Trophoblast cell (in vitro differentiated cells and primary cell): ENCODE data around the gene ZFAND2B.

Experiments used
- DNase-seq, 2 donors: peaks; one replicate each; pipeline ENCODE4 v3.0.0-alpha.2; 2016
- H2AFZ ChIP-seq: 2 replicates; pipeline ENCODE4 v1.6.1; 2013; ENCODE audit warnings: low read length, moderate library complexity, mild to moderate bottlenecking; ENCODE audit not compliant: insufficient read depth, poor library complexity
- H2AK5ac ChIP-seq: 2 replicates; pipeline ENCODE4 v1.6.1; 2013; ENCODE audit warnings: mild to moderate bottlenecking, low read length
- H2BK120ac ChIP-seq: 2 replicates; pipeline ENCODE4 v1.6.1; 2013; ENCODE audit warnings: low read length, mild to moderate bottlenecking, moderate library complexity; ENCODE audit not compliant: insufficient read depth, poor library complexity
- H2BK12ac ChIP-seq: 2 replicates; pipeline ENCODE4 v1.6.1; 2013; ENCODE audit warnings: mild to moderate bottlenecking, low read length, moderate library complexity
- H2BK5ac ChIP-seq: 2 replicates; pipeline ENCODE4 v1.6.1; 2013; ENCODE audit warnings: low read length, low read depth, moderate library complexity, mild to moderate bottlenecking; ENCODE audit not compliant: poor library complexity
- H3K14ac ChIP-seq: 2 replicates; pipeline ENCODE4 v1.6.1; 2013; ENCODE audit warnings: mild to moderate bottlenecking, low read length
- H3K18ac ChIP-seq: 2 replicates; pipeline ENCODE4 v1.6.1; 2013; ENCODE audit warnings: mild to moderate bottlenecking, low read length
- H3K23ac ChIP-seq: 2 replicates; pipeline ENCODE4 v1.6.1; 2013; ENCODE audit warnings: low read length
- H3K27ac ChIP-seq: 2 replicates; pipeline ENCODE4 v1.5.1; 2013; ENCODE audit warnings: low read depth, mild to moderate bottlenecking, inconsistent platforms, low read length, moderate library complexity
- H3K27me3 ChIP-seq: 2 replicates; pipeline ENCODE4 v1.6.1; 2013; ENCODE audit warnings: inconsistent platforms, mild to moderate bottlenecking, low read length, moderate library complexity; ENCODE audit not compliant: insufficient read depth
- H3K36me3 ChIP-seq, 2 experiments: 1 replicate in 1 of 2; 2 replicates in 1 of 2; pipeline ENCODE4 v1.6.1; 2013; ENCODE audit warnings: low read length in 2 of 2, mild to moderate bottlenecking in 2 of 2, moderate library complexity in 1 of 2; ENCODE audit not compliant: insufficient read depth in 2 of 2, control insufficient read depth in 1 of 2
- H3K4ac ChIP-seq: 2 replicates; pipeline ENCODE4 v1.6.1; 2013; ENCODE audit warnings: low read depth, mild to moderate bottlenecking, low read length, moderate library complexity
- H3K4me1 ChIP-seq, 2 experiments: 1 replicate in 1 of 2; 2 replicates in 1 of 2; pipeline ENCODE4 v1.6.1; 2013; ENCODE audit warnings: low read length in 2 of 2, mild to moderate bottlenecking in 2 of 2, moderate library complexity in 1 of 2; ENCODE audit not compliant: insufficient read depth in 2 of 2, control insufficient read depth in 1 of 2
- H3K4me2 ChIP-seq: 2 replicates; pipeline ENCODE4 v1.6.1; 2013; ENCODE audit warnings: inconsistent platforms, mild to moderate bottlenecking, low read length, moderate library complexity
- H3K4me3 ChIP-seq: 2 replicates; pipeline ENCODE4 v1.5.1; 2013; ENCODE audit warnings: mild to moderate bottlenecking, low read depth, low read length, inconsistent platforms
- H3K79me1 ChIP-seq: one replicate; pipeline ENCODE4 v1.6.1; 2013; ENCODE audit warnings: low read length
- H3K79me2 ChIP-seq: 2 replicates; pipeline ENCODE4 v1.6.1; 2013; ENCODE audit warnings: low read length, mild to moderate bottlenecking; ENCODE audit not compliant: control insufficient read depth, insufficient read depth, poor library complexity
- H3K9ac ChIP-seq: 2 replicates; pipeline ENCODE4 v1.6.1; 2013; ENCODE audit warnings: mild to moderate bottlenecking, low read length
- H3K9me3 ChIP-seq: 2 replicates; pipeline ENCODE4 v1.6.1; 2013; ENCODE audit warnings: low read depth, mild to moderate bottlenecking, control low read depth, inconsistent platforms, low read length; ENCODE audit not compliant: insufficient read depth
- H4K12ac ChIP-seq: 2 replicates; pipeline ENCODE4 v1.6.1; 2013; ENCODE audit warnings: low read depth, mild to moderate bottlenecking, low read length, moderate library complexity
- H4K8ac ChIP-seq: 2 replicates; pipeline ENCODE4 v1.6.1; 2013; ENCODE audit warnings: low read depth, mild to moderate bottlenecking, low read length, moderate library complexity
- H4K91ac ChIP-seq: one replicate; pipeline ENCODE4 v1.6.1; 2013; ENCODE audit warnings: low read depth, mild to moderate bottlenecking, low read length, moderate library complexity
- WGBS: extraction: QIAGEN DNeasy Blood & Tissue Kit; methylation state at CpG from one replicate; pipeline ENCODE4 v1.1.7; 2013; ENCODE audit warnings: missing lambda C conversion rate; ENCODE audit not compliant: insufficient read length, insufficient coverage; ENCODE audit errors: extremely low coverage; 5-methylcytosine and 5-hydroxymethylcytosine counted together

The ZFAND2B gene

DNA sequence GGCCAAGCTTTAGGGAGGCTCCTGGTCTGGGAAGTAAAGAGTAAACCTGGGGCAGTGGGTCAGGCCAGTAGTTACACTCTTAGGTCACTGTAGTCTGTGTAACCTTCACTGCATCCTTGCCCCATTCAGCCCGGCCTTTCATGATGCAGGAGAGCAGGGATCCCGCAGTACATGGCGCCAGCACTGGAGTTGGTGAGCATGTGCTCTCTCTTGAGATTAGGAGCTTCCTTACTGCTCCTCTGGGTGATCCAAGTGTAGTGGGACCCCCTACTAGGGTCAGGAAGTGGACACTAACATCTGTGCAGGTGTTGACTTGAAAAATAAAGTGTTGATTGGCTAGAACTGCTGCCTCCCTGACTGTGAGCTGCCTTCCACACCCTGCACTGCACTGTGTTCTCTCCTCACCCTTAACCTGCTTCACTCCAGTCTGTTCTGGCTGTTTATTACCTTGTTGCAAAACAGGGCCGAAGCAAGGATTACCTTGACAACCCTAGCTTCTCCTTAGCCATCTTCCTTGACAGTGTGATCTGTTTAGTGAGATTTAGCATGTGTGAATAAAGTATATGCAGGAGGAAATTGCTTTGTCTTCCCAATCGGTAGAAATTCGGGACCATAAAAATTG lies 23.3 kb upstream of the ZFAND2B start:
- Histone ChIP-seq H3K9me3 (no peaks in the 10 kb centered on the region), H2BK12ac (no peak overlapping the region), H2AFZ (no peak overlapping the region), H3K4ac (no peak overlapping the region), H3K27ac (no peak overlapping the region), H4K12ac (no peak overlapping the region), H2BK120ac (no peak overlapping the region), H3K9ac (no peak overlapping the region), H3K14ac (no peak overlapping the region), H3K79me2 (peaks cover 4% of the 10 kb centered on the region), H4K8ac (no peak overlapping the region), H3K23ac (no peak overlapping the region), H3K18ac (no peak overlapping the region), H3K4me2 (no peak overlapping the region), H3K27me3 (no peaks in the 10 kb centered on the region), H4K91ac (no peak overlapping the region), H2BK5ac (no peak overlapping the region), H3K4me3 (no peak overlapping the region), H3K79me1 (peaks cover 2% of the 10 kb centered on the region), H3K36me3 (peaks cover 38 to 47% of the 10 kb centered on the region in 2 experiments), H3K4me1 (peaks cover 3 to 6% of the 10 kb centered on the region in 2 experiments), H2AK5ac (no peak overlapping the region)
- WGBS = no CpG with 5 or more reads among the region's 6 CpGs
- no peak for DNase-seq

DNA sequence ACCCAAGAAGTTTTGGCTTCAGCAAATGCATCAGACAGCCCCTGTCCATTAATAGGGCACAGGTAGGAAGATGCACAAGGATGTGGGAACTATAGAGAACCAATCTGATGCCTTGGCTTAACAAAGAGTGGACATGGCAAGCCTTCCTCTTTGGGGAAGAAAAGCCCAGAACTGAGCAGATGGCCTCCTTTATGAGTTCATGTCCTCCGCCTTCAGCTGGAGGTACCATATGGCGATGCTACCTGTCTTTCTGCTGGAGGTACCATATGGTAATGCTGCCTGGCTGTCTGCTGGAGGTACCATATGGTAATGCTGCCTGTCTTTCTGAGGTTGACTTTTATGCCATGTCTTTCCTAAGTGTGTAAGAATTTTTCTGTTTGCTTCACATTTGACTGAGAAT lies 22.5 kb upstream of the ZFAND2B start:
- no peaks in the 10 kb centered on the region for H3K79me2 ChIP-seq
- H4K8ac ChIP-seq = no peak overlapping the region
- H3K4me1 ChIP-seq = no peaks in the 10 kb centered on the region
- no peak overlapping the region for H2BK5ac ChIP-seq
- no peak overlapping the region for H2BK120ac ChIP-seq
- H4K12ac ChIP-seq = no peak overlapping the region
- no peaks in the 10 kb centered on the region for H3K9me3 ChIP-seq
- no CpG with 5 or more reads among the region's 2 CpGs for WGBS
- no peak overlapping the region for H3K23ac ChIP-seq
- H2AFZ ChIP-seq = no peak overlapping the region
- no peaks in the 10 kb centered on the region for H3K27me3 ChIP-seq
- no peaks in the 10 kb centered on the region for H3K79me1 ChIP-seq
- no peak overlapping the region for H3K4ac ChIP-seq
- no peak overlapping the region for H3K14ac ChIP-seq
- no peak overlapping the region for H3K18ac ChIP-seq
- H4K91ac ChIP-seq = no peak overlapping the region
- H3K9ac ChIP-seq = no peak overlapping the region
- H2AK5ac ChIP-seq = no peak overlapping the region
- no peak overlapping the region for H3K4me2 ChIP-seq
- DNase-seq = no peak
- peaks cover 38 to 47% of the 10 kb centered on the region in 2 experiments for H3K36me3 ChIP-seq
- H3K4me3 ChIP-seq = no peak overlapping the region
- H3K27ac ChIP-seq = no peak overlapping the region
- H2BK12ac ChIP-seq = no peak overlapping the region

DNA sequence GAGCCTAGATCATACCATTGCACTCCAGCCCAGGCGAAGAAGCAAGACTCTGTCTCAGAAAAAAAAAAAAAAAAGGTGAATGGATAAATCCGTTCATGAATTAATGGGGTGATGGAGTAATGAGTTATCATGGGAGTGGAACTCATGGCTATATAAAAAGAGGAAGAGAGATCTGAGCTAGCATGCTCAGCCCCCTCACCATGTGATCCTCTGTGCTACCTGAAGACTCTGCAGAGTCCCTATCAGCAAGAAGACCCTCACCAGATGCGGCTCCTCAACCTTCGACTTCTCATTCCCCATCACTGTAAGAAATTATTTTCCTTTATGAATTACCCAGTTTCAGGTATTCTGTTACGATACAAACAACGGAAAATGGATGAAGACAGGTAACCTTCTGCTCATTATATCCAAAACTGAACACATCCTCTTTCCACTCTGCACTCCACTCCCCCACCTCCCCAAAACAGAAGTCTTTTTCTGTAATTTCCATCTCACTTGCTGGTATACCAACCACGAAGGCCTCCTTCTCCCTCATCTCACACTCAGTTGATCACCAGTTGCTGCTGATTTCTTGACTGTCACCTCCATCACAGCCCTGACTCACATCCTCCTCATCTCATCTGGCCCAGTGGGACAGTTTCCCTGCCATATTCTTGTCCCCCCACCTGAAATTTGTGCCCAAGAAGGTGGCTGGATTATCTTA lies 19.7 kb upstream of the ZFAND2B start:
- H3K18ac ChIP-seq = no peak overlapping the region
- H2AFZ ChIP-seq = no peak overlapping the region
- no peak overlapping the region for H2BK12ac ChIP-seq
- no peaks in the 10 kb centered on the region for H3K4me1 ChIP-seq
- no peaks in the 10 kb centered on the region for H3K79me2 ChIP-seq
- no peak overlapping the region for H3K4ac ChIP-seq
- no peak overlapping the region for H3K23ac ChIP-seq
- no peak overlapping the region for H2BK5ac ChIP-seq
- no peak overlapping the region for H4K8ac ChIP-seq
- no peak overlapping the region for H2AK5ac ChIP-seq
- H4K91ac ChIP-seq = no peak overlapping the region
- no peak for DNase-seq
- no peak overlapping the region for H3K4me2 ChIP-seq
- no peak overlapping the region for H2BK120ac ChIP-seq
- no peak overlapping the region for H3K27ac ChIP-seq
- WGBS = no CpG with 5 or more reads among the region's 7 CpGs
- no peak overlapping the region for H3K4me3 ChIP-seq
- H3K79me1 ChIP-seq = no peaks in the 10 kb centered on the region
- H3K27me3 ChIP-seq = no peaks in the 10 kb centered on the region
- no peak overlapping the region for H4K12ac ChIP-seq
- H3K36me3 ChIP-seq = peaks cover 15 to 22% of the 10 kb centered on the region in 2 experiments
- no peak overlapping the region for H3K14ac ChIP-seq
- no peak overlapping the region for H3K9ac ChIP-seq
- H3K9me3 ChIP-seq = no peaks in the 10 kb centered on the region

DNA sequence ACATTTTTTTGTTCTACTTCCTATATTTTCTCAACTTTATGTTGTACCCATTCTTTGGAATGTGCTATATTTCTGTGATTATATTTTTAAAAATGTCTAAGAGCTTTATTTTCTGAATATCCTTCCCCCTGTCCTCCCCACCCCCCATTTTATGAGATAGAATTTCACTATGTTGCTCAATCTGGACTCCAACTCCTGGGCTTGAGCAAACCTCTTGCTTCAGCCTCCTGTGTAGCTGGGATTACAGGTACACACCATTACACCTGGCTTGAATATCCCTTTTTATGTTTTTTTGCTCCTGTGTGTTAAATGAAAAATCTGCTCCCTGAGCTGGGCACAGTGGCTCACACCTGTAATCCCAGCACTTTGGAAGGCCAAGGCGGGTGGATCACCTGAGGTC lies 9.2 kb upstream of the ZFAND2B start:
- H3K36me3 ChIP-seq = no peaks in the 10 kb centered on the region
- no peak overlapping the region for H3K18ac ChIP-seq
- H3K23ac ChIP-seq = no peak overlapping the region
- H4K12ac ChIP-seq = no peak overlapping the region
- H3K4me1 ChIP-seq = no peaks in the 10 kb centered on the region
- no peak overlapping the region for H2AK5ac ChIP-seq
- WGBS = no CpG with 5 or more reads among the region's 1 CpG
- no peak overlapping the region for H2BK5ac ChIP-seq
- H3K9me3 ChIP-seq = no peaks in the 10 kb centered on the region
- H3K4me2 ChIP-seq = no peak overlapping the region
- H3K4ac ChIP-seq = no peak overlapping the region
- no peaks in the 10 kb centered on the region for H3K79me1 ChIP-seq
- H2BK12ac ChIP-seq = no peak overlapping the region
- H3K79me2 ChIP-seq = no peaks in the 10 kb centered on the region
- H4K91ac ChIP-seq = no peak overlapping the region
- H3K14ac ChIP-seq = no peak overlapping the region
- no peak overlapping the region for H3K27ac ChIP-seq
- H4K8ac ChIP-seq = no peak overlapping the region
- H2AFZ ChIP-seq = no peak overlapping the region
- H3K27me3 ChIP-seq = no peaks in the 10 kb centered on the region
- H2BK120ac ChIP-seq = no peak overlapping the region
- DNase-seq = no peak
- no peak overlapping the region for H3K9ac ChIP-seq
- H3K4me3 ChIP-seq = no peak overlapping the region
